ENCODE data around the gene PPP1R12A.

DNA sequence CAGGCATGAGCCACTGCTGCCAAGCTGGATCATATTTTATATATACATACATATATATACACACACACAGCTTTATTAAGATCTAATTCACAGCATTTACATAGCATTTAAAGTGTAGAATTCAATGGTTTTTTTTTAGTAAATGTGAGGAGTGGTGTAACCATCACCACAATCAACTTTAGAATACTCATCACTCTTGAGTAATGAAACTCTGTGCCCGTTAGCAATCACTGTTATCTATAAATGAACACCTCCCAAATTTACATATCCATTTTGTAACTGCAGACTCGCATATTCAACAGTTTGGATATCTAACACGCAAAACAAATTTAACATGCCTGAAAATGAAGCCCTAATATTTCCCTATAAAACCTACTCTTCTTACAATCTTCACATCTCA, 90.9 kb downstream of the PPP1R12A start:
- TF ChIP-seq POLR2A (IDR thresholded peaks at IDR 0.05; ENCODE audit: low read depth, low read length) (no peak), RAD21 (IDR thresholded peaks at IDR 0.05; ENCODE audit: low read length) (no peak), CTCF (conservative IDR thresholded peaks at IDR 0.05; ENCODE audit: low read depth, low read length) (no peak)
